T-cell (primary cell): ENCODE results near the gene HGD. TPM values are rescaled to one million over a fixed set of nuclear protein-coding genes. Genes with fewer than 3 reads are reported as not detected.

Source experiments
- ATAC-seq, 4 experiments: fragments of 200-7000 bp in 3 of 4; fragments of 150-1000 bp in 1 of 4; cut with Tn5 transposase; replicated peaks in 1 of 4; 1 replicate in 3 of 4; 2 replicates in 1 of 4; pipeline ENCODE4 v1.10.0; 2021; ENCODE audit warnings: moderate library complexity in 3 of 4, mild to moderate bottlenecking in 2 of 4, moderate number of reproducible peaks in 1 of 4
- CTCF ChIA-PET, 2 donors: fragments of 300-600 bp; sonication (Branson Sonifier 250); formaldehyde crosslinking; loops; one replicate each; lab custom pipeline; 2022; ENCODE audit warnings: antibody characterized with exemption in 2 of 2; lab: Charles Lee
- POLR2A ChIA-PET, 2 donors: fragments of 300-600 bp; sonication (Branson Sonifier 250); formaldehyde crosslinking; loops; one replicate each; lab custom pipeline; 2022; ENCODE audit warnings: antibody characterized with exemption in 2 of 2; lab: Charles Lee
- DNase-seq, 35 experiments: peaks; one replicate each; pipeline versions ENCODE4 v3.0.0 to v3.0.0-alpha.2; 2013 to 2023
- H3K27ac ChIP-seq: one replicate; pipeline ENCODE4 v1.5.1; 2013; ENCODE audit warnings: low read length
- H3K27me3 ChIP-seq, 2 experiments: replicated peaks in 1 of 2; 1 replicate in 1 of 2; 2 replicates in 1 of 2; pipeline versions ENCODE4 v1.6.1 to v1.7.0; 2013; ENCODE audit warnings: low read length in 1 of 2, mixed read lengths in 1 of 2; ENCODE audit not compliant: control insufficient read depth in 2 of 2, insufficient read depth in 2 of 2; ENCODE audit errors: extremely low read depth in 1 of 2
- H3K36me3 ChIP-seq, 2 donors: 1 replicate in 1 of 2; 2 replicates in 1 of 2; pipeline versions ENCODE4 v1.6.1 to v1.7.0; 2013; ENCODE audit warnings: low read length in 1 of 2; ENCODE audit not compliant: control insufficient read depth in 2 of 2, insufficient read depth in 1 of 2; ENCODE audit errors: extremely low read depth in 1 of 2
- H3K4me1 ChIP-seq, 2 experiments: 1 replicate in 1 of 2; 2 replicates in 1 of 2; pipeline versions ENCODE4 v1.6.1 to v1.7.0; 2013; ENCODE audit warnings: low read length in 2 of 2, mixed read lengths in 1 of 2; ENCODE audit not compliant: insufficient read depth in 2 of 2, control insufficient read depth in 1 of 2; ENCODE audit errors: extremely low read depth in 1 of 2
- H3K4me3 ChIP-seq, 2 donors: 1 replicate in 1 of 2; 2 replicates in 1 of 2; pipeline versions ENCODE4 v1.5.1 to v1.7.0; 2013; ENCODE audit warnings: mild to moderate bottlenecking in 2 of 2, low read length in 1 of 2, moderate library complexity in 1 of 2; ENCODE audit not compliant: control insufficient read depth in 1 of 2; ENCODE audit errors: extremely low read depth in 1 of 2
- H3K9me3 ChIP-seq: 2 replicates; pipeline ENCODE4 v1.7.0; 2013
- H3K27ac Mint-ChIP-seq, 2 donors: one replicate each; pipeline ENCODE4 v1.8.0; 2020 to 2021; ENCODE audit warnings: mild to moderate bottlenecking in 2 of 2, mixed read lengths in 2 of 2
- H3K27me3 Mint-ChIP-seq, 2 donors: one replicate each; pipeline ENCODE4 v1.8.0; 2021 to 2022; ENCODE audit warnings: mixed read lengths in 2 of 2
- H3K36me3 Mint-ChIP-seq: one replicate; pipeline ENCODE4 v1.8.0; 2021; ENCODE audit warnings: mixed read lengths
- H3K4me1 Mint-ChIP-seq, 3 donors: one replicate each; pipeline ENCODE4 v1.8.0; 2020 to 2022; ENCODE audit warnings: mixed read lengths in 3 of 3, mild to moderate bottlenecking in 1 of 3
- H3K4me3 Mint-ChIP-seq, 3 donors: one replicate each; pipeline ENCODE4 v1.8.0; 2020 to 2022; ENCODE audit warnings: mild to moderate bottlenecking in 3 of 3, mixed read lengths in 3 of 3, moderate library complexity in 3 of 3
- H3K9me3 Mint-ChIP-seq, 3 donors: one replicate each; pipeline ENCODE4 v1.8.0; 2020 to 2022; ENCODE audit warnings: mixed read lengths in 3 of 3
- WGBS: methylation state at CpG from one replicate; pipeline ENCODE4 v1.1.5; 2013; ENCODE audit warnings: missing lambda C conversion rate; ENCODE audit not compliant: insufficient coverage; 5-methylcytosine and 5-hydroxymethylcytosine counted together
- total RNA-seq, 35 experiments: library from RNA in 6 of 35; stranded (reverse) in 6 of 35; fragments of 120-200 nt in 1 of 35; gene quantifications; one replicate each; pipeline versions ENCODE4 v1.2.1 to v1.2.4 and lab custom pipeline; 2013 to 2026

Gene HGD
- total RNA-seq, 5 donors from 2014 or later (not counting 1 experiment from before 2014, with no cell fraction given), result 1.5 to 4.1 (median 2.6) TPM

GRCh38 chr3:120689395-120689794, 7.4 kb upstream of the HGD start:
- Mint-ChIP-seq H3K4me3 (no peak overlapping the region), H3K9me3 (no peaks in the 10 kb centered on the region), H3K36me3 (peaks cover 37% of the 10 kb centered on the region), H3K27ac (no peak overlapping the region), H3K27me3 (no peaks in the 10 kb centered on the region), H3K4me1 (no peaks in the 10 kb centered on the region)
- WGBS, result no CpG with 5 or more reads among the region's 3 CpGs
- no peaks in the 10 kb centered on the region for H3K9me3 ChIP-seq
- DNase-seq (no peak), ATAC-seq (no peak)
- H3K27ac ChIP-seq, result no peak overlapping the region
- H3K4me3 ChIP-seq, result no peak overlapping the region
- no peaks in the 10 kb centered on the region for H3K4me1 ChIP-seq
- POLR2A ChIA-PET, result no interaction called here
- CTCF ChIA-PET, result interaction anchor here in 1 of 2 donors (0.6 kb wide), 1 partner anchor 88 kb away, joined by 3 read pairs; no protein-coding TSS in a partner anchor
- no peaks in the 10 kb centered on the region for H3K27me3 ChIP-seq
- H3K36me3 ChIP-seq, result peaks cover 0 to 15% of the 10 kb centered on the region in 2 donors

GRCh38 chr3:120688121-120688520, 6.1 kb upstream of the HGD start:
- Histone ChIP-seq H3K27ac (no peak overlapping the region), H3K36me3 (peaks cover 0 to 15% of the 10 kb centered on the region in 2 donors), H3K9me3 (no peaks in the 10 kb centered on the region), H3K4me3 (no peak overlapping the region), H3K4me1 (no peaks in the 10 kb centered on the region), H3K27me3 (no peaks in the 10 kb centered on the region)
- Mint-ChIP-seq H3K9me3 (no peaks in the 10 kb centered on the region), H3K36me3 (peaks cover 31% of the 10 kb centered on the region), H3K4me3 (no peak overlapping the region), H3K27me3 (no peaks in the 10 kb centered on the region), H3K4me1 (no peaks in the 10 kb centered on the region), H3K27ac (no peak overlapping the region)
- DNase-seq (no peak), ATAC-seq (no peak)
- ChIA-PET CTCF (no interaction called here), POLR2A (no interaction called here)

GRCh38 chr3:120685411-120685810, 3.4 kb upstream of the HGD start:
- H3K27me3 Mint-ChIP-seq, result no peaks in the 10 kb centered on the region
- H3K27ac Mint-ChIP-seq, result no peak overlapping the region
- H3K4me3 Mint-ChIP-seq, result no peak overlapping the region
- no peak overlapping the region for H3K27ac ChIP-seq
- no peak overlapping the region for H3K4me3 ChIP-seq
- no peak for ATAC-seq
- no peaks in the 10 kb centered on the region for H3K27me3 ChIP-seq
- peaks cover 25% of the 10 kb centered on the region for H3K36me3 Mint-ChIP-seq
- H3K36me3 ChIP-seq, result peaks cover 0 to 8% of the 10 kb centered on the region in 2 donors
- ChIA-PET CTCF (no interaction called here), POLR2A (no interaction called here)
- DNase-seq, result no peak
- H3K4me1 Mint-ChIP-seq, result no peaks in the 10 kb centered on the region
- H3K9me3 ChIP-seq, result no peaks in the 10 kb centered on the region
- H3K4me1 ChIP-seq, result no peaks in the 10 kb centered on the region
- no peaks in the 10 kb centered on the region for H3K9me3 Mint-ChIP-seq
- WGBS, result no CpG with 5 or more reads among the region's 1 CpG

GRCh38 chr3:120684896-120685295, 2.9 kb upstream of the HGD start:
- H3K9me3 ChIP-seq, result no peaks in the 10 kb centered on the region
- ChIA-PET CTCF (no interaction called here), POLR2A (no interaction called here)
- Mint-ChIP-seq H3K9me3 (no peaks in the 10 kb centered on the region), H3K27ac (no peak overlapping the region), H3K4me3 (no peak overlapping the region), H3K4me1 (no peaks in the 10 kb centered on the region), H3K27me3 (no peaks in the 10 kb centered on the region), H3K36me3 (peaks cover 25% of the 10 kb centered on the region)
- 100% methylated on average over 2 of the region's 4 CpGs for WGBS
- H3K27me3 ChIP-seq, result no peaks in the 10 kb centered on the region
- no peaks in the 10 kb centered on the region for H3K4me1 ChIP-seq
- H3K36me3 ChIP-seq, result peaks cover 0 to 7% of the 10 kb centered on the region in 2 donors
- H3K4me3 ChIP-seq, result no peak overlapping the region
- DNase-seq, result no peak
- H3K27ac ChIP-seq, result no peak overlapping the region
- ATAC-seq, result no peak

GRCh38 chr3:120683671-120684301, 1.7 kb upstream of the HGD start:
- no peaks in the 10 kb centered on the region for H3K27me3 ChIP-seq
- no peaks in the 10 kb centered on the region for H3K36me3 ChIP-seq
- 100% methylated on average over 2 of the region's 3 CpGs for WGBS
- no peak overlapping the region for H3K4me3 ChIP-seq
- Mint-ChIP-seq H3K27me3 (no peaks in the 10 kb centered on the region), H3K4me3 (no peak overlapping the region), H3K9me3 (no peaks in the 10 kb centered on the region), H3K4me1 (no peaks in the 10 kb centered on the region), H3K27ac (no peak overlapping the region), H3K36me3 (peaks cover 18% of the 10 kb centered on the region)
- ChIA-PET POLR2A (no interaction called here), CTCF (no interaction called here)
- no peak for ATAC-seq
- no peak for DNase-seq
- no peak overlapping the region for H3K27ac ChIP-seq
- no peaks in the 10 kb centered on the region for H3K9me3 ChIP-seq
- H3K4me1 ChIP-seq, result no peaks in the 10 kb centered on the region

- CTCF ChIA-PET, result interaction anchor here in 1 of 2 donors (0.7 kb wide), 1 partner anchor 58 kb away, joined by 3 read pairs; no protein-coding TSS in a partner anchor
- no peak for ATAC-seq
- Histone ChIP-seq H3K4me1 (no peaks in the 10 kb centered on the region), H3K27ac (no peak overlapping the region), H3K36me3 (no peaks in the 10 kb centered on the region), H3K27me3 (no peaks in the 10 kb centered on the region), H3K9me3 (no peaks in the 10 kb centered on the region), H3K4me3 (no peak overlapping the region)
- Mint-ChIP-seq H3K36me3 (peaks cover 14% of the 10 kb centered on the region), H3K27me3 (no peaks in the 10 kb centered on the region), H3K27ac (no peak overlapping the region), H3K4me3 (no peak overlapping the region), H3K9me3 (no peaks in the 10 kb centered on the region), H3K4me1 (peaks cover 3 to 5% (median 4%) of the 10 kb centered on the region in 3 donors)
- WGBS, result no CpG with 5 or more reads among the region's 1 CpG
- DNase-seq, result no peak
- POLR2A ChIA-PET, result no interaction called here
These were observed 1.2 kb upstream of the HGD start for GRCh38 chr3:120683213-120683612.
